Activated CD4-positive, alpha-beta T cell treated with anti-CD3 and anti-CD28 coated beads for 24 hours (primary cell): ENCODE data around the gene ADGRG6.
"Not testable (repeated sequence)": the region's sequence is repeated elsewhere in the genome, so short reads cannot be mapped to it uniquely, and the experiment has no call there.

Experiments used
- DNase-seq, 2 donors: peaks; one replicate each; pipeline ENCODE4 v3.0.0-alpha.2; 2020; ENCODE audit warnings: low read depth in 2 of 2

Gene ADGRG6

DNA sequence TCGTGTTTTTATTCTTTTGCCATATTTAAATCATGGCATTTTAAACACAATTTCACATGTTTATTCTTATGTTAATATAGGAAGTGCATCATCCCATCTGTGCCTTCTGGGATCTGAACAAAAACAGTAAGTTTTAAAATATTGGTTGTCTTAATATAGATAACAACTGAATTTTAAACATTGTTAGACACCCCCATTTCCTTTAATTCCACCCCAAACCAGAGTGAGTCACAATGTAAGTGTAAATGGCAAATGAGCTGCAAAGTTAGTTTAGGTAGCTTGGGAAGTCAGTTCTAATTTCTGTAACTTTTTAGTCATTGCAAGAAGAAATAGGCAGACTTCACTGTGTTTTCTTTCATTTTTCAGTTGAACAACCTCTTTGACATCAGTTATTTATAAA lies 108.0 kb downstream of the ADGRG6 start:
- no peak for DNase-seq

DNA sequence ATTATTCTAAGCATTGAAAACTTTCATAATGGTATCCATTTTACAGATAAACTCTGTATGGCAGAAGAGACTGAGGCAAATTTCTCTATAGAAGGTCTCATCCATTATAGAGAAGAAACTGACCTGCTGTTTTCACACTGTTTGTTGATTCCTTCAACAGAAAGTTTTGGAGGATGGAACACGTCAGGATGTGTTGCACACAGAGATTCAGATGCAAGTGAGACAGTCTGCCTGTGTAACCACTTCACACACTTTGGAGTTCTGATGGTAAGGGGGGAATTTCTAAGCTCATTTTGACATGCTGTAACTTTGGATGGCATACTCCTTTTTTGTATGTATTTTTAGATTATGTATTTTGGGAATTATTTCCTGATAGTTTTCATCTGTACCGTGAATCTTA lies 109.3 kb downstream of the ADGRG6 start:
- DNase-seq: no peak

GRCh38 chr6:142412241-142412640 lies 110.4 kb downstream of the ADGRG6 start:
- DNase-seq: no peak

- DNase-seq: no peak
Measured at GRCh38 chr6:142412658-142413057, 110.9 kb downstream of the ADGRG6 start.

GRCh38 chr6:142413111-142413510 lies 111.3 kb downstream of the ADGRG6 start:
- DNase-seq: no peak

- DNase-seq: no peak
Measured at GRCh38 chr6:142414462-142415250, 112.8 kb downstream of the ADGRG6 start.

- no peak for DNase-seq
Measured at GRCh38 chr6:142416179-142416578, 114.4 kb downstream of the ADGRG6 start.

DNA sequence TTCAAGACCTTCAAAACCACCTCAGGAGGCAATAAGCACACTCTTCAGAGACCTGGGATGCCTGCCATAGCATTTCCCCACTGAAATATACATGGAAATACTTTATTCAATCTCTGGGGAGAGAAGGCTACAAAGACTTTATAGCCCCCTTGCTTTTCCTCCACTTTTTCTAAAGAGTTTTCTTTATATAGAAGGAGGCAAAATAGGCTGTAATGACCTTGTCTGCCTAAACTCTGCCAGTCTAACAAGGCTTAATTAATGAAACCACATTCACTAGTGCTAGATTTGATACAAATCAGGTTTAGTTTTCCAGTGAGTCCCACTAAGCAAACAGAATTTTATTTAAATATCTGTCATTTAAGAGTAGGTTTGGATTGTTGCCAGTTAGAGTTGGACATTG lies 114.9 kb downstream of the ADGRG6 start:
- DNase-seq: no peak

- DNase-seq: no peak
Measured at GRCh38 chr6:142417331-142417750, 115.5 kb downstream of the ADGRG6 start.

GRCh38 chr6:142419071-142419470 lies 117.3 kb downstream of the ADGRG6 start:
- no peak for DNase-seq

DNA sequence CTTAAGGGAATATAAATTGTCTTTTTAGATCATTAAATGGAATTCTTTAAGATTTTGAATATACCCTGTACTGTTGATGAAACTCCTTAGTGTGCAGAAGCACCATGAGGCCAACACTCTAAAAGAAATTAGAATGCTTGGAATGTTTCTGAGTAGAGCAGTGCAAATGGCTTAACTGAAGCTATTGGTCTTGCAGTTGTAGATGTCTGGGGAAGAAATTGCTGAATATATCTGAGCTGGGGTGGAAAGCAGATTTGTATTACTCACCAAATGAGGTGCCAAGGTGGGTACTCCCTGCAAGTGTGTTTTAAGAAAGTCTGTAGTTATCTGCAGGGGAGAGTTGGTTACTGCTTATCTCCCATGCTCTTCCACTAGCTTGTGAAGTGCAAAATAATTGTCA lies 119.0 kb downstream of the ADGRG6 start:
- no peak for DNase-seq

GRCh38 chr6:142421285-142422117 lies 119.7 kb downstream of the ADGRG6 start:
- no peak for DNase-seq

GRCh38 chr6:142426444-142427132 lies 124.8 kb downstream of the ADGRG6 start:
- DNase-seq: not testable (repeated sequence)

GRCh38 chr6:142428468-142428867 lies 126.7 kb downstream of the ADGRG6 start:
- DNase-seq: not testable (repeated sequence)

- DNase-seq: no peak
Measured at GRCh38 chr6:142429195-142429594, 127.4 kb downstream of the ADGRG6 start.

- DNase-seq: no peak
Measured at GRCh38 chr6:142433419-142433818, 131.6 kb downstream of the ADGRG6 start.

GRCh38 chr6:142438898-142439297 lies 137.1 kb downstream of the ADGRG6 start:
- no peak for DNase-seq

DNA sequence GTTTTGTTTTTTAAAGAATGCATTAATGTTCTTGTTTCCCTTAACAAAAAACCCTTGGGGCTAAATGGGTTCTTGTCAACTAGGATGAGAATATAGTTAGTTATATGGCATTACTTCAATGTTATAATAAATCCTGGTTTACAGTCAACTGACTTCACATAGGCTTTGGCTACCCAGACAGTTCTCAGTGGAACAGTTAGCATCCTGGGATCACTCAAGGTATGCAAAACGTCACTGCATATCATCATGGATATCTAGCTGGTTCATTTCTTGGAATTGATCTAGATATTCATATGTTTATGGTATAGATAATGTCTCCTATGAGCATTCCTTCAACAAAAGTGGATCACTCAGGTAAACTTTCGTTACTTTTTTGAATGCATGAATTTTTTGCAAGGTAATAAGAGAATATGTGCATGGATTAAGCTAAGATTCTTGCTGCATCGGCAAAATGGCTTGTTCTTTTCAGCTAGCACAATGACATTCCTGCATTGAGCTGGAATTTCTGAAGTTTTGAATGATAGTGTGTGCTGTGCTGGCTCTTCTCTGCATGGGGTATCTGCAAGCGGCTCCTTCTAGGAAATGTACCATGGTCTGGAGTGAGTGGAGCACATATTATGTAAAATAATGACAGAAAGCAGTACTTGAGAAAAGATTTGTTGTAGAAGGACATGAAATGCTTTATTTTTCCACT lies 138.9 kb downstream of the ADGRG6 start:
- no peak for DNase-seq

GRCh38 chr6:142441716-142442115 lies 139.9 kb downstream of the ADGRG6 start:
- no peak for DNase-seq

DNA sequence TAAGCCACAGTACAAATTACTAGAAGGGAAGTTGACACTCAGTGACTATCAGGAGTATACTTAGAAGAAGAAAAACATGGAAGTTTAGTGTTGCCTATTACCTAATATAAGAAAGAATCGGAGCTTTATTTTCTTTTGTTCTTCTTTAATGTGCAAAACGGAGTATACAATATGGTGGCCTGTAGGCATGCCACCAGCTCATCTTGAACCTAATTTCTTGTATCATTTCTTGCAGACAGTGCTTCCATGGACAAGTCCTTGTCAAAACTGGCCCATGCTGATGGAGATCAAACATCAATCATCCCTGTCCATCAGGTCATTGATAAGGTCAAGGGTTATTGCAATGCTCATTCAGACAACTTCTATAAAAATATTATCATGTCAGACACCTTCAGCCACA lies 141.3 kb downstream of the ADGRG6 start:
- DNase-seq: no peak

DNA sequence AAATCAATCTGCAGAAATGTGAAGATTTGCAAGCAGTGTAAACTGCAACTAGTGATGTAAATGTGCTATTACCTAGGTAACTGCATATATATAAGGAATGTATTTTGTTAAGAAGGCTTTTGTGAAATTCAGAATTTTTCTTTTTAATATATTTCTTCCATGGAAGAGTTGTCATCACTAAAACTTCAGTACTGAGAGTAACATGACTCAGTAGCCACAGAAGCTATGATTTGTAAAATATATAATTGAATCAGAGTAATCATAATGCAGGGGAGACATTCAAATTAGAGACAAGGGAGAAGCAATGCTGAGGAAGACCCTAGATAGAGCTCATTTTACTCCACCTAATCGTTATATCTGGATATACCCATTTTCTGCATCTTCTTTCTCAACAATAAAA lies 141.7 kb downstream of the ADGRG6 start:
- no peak for DNase-seq

- no peak for DNase-seq
Measured at GRCh38 chr6:142444376-142444775, 142.6 kb downstream of the ADGRG6 start.
